ENCODE data around the gene KIF4B. TPM values are rescaled to one million over a fixed set of nuclear protein-coding genes. Genes with fewer than 3 reads are reported as not detected.

Gene KIF4B
- total RNA-seq, 2 donors from 2014 or later = not detected

DNA sequence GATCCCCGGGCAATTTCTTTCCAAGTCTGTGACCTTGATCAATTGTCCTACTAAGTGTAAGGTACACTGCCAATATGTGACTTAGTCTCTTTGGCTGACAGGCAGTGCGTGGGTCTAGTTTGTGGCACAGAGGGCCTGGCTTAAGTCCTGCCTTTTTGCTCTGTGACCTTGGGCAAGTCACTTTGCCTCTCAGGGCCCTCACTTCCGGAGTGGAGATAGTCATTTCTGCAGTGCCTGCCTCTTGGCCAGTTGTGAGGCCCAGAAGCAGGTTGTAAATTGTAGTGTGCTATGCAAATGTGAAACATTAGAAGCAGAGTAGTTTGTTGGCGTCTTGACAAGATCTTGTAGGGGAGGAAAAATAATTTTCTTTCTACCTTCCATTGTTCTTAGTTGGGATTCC, 39.0 kb downstream of the KIF4B start:
- Histone ChIP-seq H3K36me3 (no peaks in the 10 kb centered on the region), H3K27me3 (no peaks in the 10 kb centered on the region), H3K4me1 (peaks cover 0 to 6% of the 10 kb centered on the region in 2 donors), H3K4me3 (no peak overlapping the region), H3K9me3 (no peaks in the 10 kb centered on the region), H3K27ac (no peak overlapping the region)
- no peak for DNase-seq (ENCODE audit: low spot score)
- TF ChIP-seq, protein P1, sequence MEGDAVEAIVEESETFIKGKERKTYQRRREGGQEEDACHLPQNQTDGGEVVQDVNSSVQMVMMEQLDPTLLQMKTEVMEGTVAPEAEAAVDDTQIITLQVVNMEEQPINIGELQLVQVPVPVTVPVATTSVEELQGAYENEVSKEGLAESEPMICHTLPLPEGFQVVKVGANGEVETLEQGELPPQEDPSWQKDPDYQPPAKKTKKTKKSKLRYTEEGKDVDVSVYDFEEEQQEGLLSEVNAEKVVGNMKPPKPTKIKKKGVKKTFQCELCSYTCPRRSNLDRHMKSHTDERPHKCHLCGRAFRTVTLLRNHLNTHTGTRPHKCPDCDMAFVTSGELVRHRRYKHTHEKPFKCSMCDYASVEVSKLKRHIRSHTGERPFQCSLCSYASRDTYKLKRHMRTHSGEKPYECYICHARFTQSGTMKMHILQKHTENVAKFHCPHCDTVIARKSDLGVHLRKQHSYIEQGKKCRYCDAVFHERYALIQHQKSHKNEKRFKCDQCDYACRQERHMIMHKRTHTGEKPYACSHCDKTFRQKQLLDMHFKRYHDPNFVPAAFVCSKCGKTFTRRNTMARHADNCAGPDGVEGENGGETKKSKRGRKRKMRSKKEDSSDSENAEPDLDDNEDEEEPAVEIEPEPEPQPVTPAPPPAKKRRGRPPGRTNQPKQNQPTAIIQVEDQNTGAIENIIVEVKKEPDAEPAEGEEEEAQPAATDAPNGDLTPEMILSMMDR (IDR thresholded peaks at IDR 0.05) = no peak

DNA sequence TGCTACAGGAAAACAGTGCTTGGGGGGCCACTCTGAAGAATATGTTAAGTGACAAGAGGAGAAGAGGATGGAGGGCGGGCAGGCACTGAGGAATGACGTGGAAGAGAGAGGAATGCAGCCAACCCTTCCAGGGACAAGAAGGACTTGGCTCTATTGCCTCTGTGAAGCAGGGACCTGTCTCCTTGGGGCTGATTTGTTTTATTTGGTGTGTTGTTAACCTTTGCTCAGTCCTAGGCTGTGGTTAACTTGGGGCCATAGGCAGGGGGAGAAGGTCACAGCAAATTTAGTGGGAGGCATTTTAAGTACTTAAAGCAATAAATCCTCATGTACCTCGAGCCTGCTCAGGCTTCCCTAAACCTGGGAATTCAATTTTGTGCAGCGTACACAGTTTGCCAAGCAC, 39.9 kb downstream of the KIF4B start:
- Histone ChIP-seq H3K27me3 (no peaks in the 10 kb centered on the region), H3K9me3 (no peaks in the 10 kb centered on the region)

DNA sequence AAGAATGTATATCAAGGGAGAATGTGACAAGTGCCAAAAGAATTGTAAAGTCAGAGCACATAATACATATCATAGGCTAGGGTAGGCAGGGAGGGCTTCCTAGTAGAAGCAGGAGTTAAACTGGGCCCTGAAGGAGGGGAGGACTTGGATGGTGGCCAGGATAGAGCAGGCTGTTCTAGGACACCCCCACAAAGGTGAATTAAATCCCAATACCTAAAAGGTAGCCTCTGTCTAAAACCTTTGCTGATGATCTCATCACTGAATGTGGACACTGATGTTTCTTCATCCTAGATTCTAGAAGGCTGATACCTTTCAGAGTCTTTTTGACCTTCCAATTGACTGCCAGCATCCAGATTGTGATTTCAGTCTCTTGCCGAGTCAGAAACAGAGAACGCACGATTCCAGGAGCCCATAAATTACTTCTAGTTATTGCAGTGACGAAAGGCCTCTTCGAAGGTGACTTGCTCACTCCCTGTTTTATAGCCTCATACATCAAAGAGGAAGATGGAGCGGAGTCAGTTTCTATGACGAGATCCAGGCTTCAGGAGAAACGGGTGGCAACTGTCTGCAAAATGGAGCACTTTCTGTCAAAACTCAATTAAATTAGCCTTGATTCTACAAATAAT, 43.2 kb downstream of the KIF4B start:
- TF ChIP-seq, protein P1 (IDR thresholded peaks at IDR 0.05) = no peak
- Histone ChIP-seq H3K4me1 (peaks cover 0 to 6% of the 10 kb centered on the region in 2 donors), H3K27ac (no peak overlapping the region), H3K27me3 (no peaks in the 10 kb centered on the region), H3K9me3 (no peaks in the 10 kb centered on the region), H3K4me3 (no peak overlapping the region), H3K36me3 (no peaks in the 10 kb centered on the region)
- no peak for DNase-seq (ENCODE audit: low spot score)

More for the DNA sequence above, 39.9 kb downstream of the KIF4B start:
- DNase-seq (ENCODE audit: low spot score) = no peak
- Histone ChIP-seq H3K36me3 (no peaks in the 10 kb centered on the region), H3K27ac (no peak overlapping the region), H3K4me1 (peaks cover 0 to 6% of the 10 kb centered on the region in 2 donors), H3K4me3 (no peak overlapping the region)
- TF ChIP-seq, protein P1 (IDR thresholded peaks at IDR 0.05) = no peak

DNA sequence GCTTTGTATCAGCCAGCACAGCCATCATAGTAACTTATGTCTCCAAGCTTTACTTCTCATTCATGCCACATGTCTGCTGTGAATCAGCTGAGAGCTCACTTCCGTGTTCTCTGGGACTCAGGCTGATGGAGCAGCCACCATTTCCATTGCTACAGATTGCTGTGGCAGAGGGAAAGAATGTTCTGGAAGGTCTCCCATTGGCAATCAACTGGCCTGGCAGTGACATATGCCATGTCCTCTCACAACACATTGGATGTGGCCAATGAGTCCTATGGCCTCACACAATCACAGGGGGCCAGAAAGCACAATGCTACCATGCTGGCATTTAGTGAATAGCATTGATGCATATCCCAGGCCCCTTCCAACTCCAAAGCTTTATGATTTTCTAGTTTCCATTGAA, 44.1 kb downstream of the KIF4B start:
- Histone ChIP-seq H3K4me1 (peaks cover 0 to 6% of the 10 kb centered on the region in 2 donors), H3K27ac (no peak overlapping the region), H3K4me3 (no peak overlapping the region), H3K9me3 (no peaks in the 10 kb centered on the region), H3K36me3 (no peaks in the 10 kb centered on the region), H3K27me3 (no peaks in the 10 kb centered on the region)
- DNase-seq (ENCODE audit: low spot score) = no peak
- TF ChIP-seq, protein P1 (IDR thresholded peaks at IDR 0.05) = no peak

DNA sequence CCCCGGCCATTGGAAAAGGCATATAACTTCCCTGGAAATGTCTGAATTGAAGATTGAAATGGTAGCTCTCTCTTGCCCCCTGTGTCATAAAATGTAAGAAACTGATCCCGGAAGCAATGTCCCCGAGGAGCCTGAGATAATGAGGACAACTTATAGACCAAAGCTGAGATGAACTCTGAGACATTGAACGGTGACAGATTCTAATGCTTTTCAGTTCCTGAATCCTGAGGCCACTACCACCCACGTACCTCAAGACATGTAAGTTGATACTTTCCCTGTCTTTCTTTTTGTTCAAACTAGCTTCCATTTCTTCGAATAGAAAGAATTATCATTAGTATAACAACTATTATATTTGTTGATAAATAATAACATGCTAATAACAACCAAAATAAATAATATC, 51.0 kb downstream of the KIF4B start:
- Histone ChIP-seq H3K9me3 (no peaks in the 10 kb centered on the region), H3K4me3 (no peak overlapping the region), H3K27me3 (no peaks in the 10 kb centered on the region), H3K4me1 (no peaks in the 10 kb centered on the region), H3K36me3 (no peaks in the 10 kb centered on the region), H3K27ac (no peak overlapping the region)
- DNase-seq (ENCODE audit: low spot score) = no peak
- TF ChIP-seq, protein P1 (IDR thresholded peaks at IDR 0.05) = no peak

Measured in right atrium auricular region (tissue), 2 donors.